Measurements from ENCODE around the gene STK36. TPM values are rescaled to one million over a fixed set of nuclear protein-coding genes. Genes with fewer than 3 reads are reported as not detected.
A peak's percentile ranks its signal among the peaks of the same experiment; 100 is the strongest.

Gene STK36
- total RNA-seq, 1 donor from 2014 or later, result 5.2 TPM

- Histone ChIP-seq H3K27ac (ENCODE audit: low read depth, low read length) (no peak overlapping the region), H3K9me3 (ENCODE audit: control insufficient read depth in 3 of 3, low read length in 3 of 3) (no peaks in the 10 kb centered on the region), H3K9ac (ENCODE audit: low read depth in 1 of 3, low read length in 3 of 3) (no peak overlapping the region), H3K27me3 (ENCODE audit: control insufficient read depth in 3 of 3, insufficient read depth in 3 of 3, low read length in 3 of 3) (no peaks in the 10 kb centered on the region), H3K36me3 (ENCODE audit: control insufficient read depth in 3 of 3, insufficient read depth in 3 of 3, low read length in 3 of 3) (peaks cover 31 to 52% (median 49%) of the 10 kb centered on the region in 3 donors), H3K4me3 (ENCODE audit: low read length in 3 of 3) (no peak overlapping the region), H3K4me1 (ENCODE audit: control insufficient read depth in 3 of 3, insufficient read depth in 3 of 3, low read length in 3 of 3) (peaks cover 0 to 5% (median 2%) of the 10 kb centered on the region in 3 donors)
Measured at GRCh38 chr2:218694405-218695145, 22.7 kb downstream of the STK36 start.

- no peak overlapping the region for H3K9ac ChIP-seq (ENCODE audit: low read depth in 1 of 3, low read length in 3 of 3)
- no peaks in the 10 kb centered on the region for H3K9me3 ChIP-seq (ENCODE audit: control insufficient read depth in 3 of 3, low read length in 3 of 3)
- H3K27me3 ChIP-seq (ENCODE audit: control insufficient read depth in 3 of 3, insufficient read depth in 3 of 3, low read length in 3 of 3), result no peaks in the 10 kb centered on the region
- no peak overlapping the region for H3K4me3 ChIP-seq (ENCODE audit: low read length in 3 of 3)
- peaks cover 0 to 5% (median 0%) of the 10 kb centered on the region in 3 donors for H3K4me1 ChIP-seq (ENCODE audit: control insufficient read depth in 3 of 3, insufficient read depth in 3 of 3, low read length in 3 of 3)
- peaks cover 12 to 27% (median 26%) of the 10 kb centered on the region in 3 donors for H3K36me3 ChIP-seq (ENCODE audit: control insufficient read depth in 3 of 3, insufficient read depth in 3 of 3, low read length in 3 of 3)
- no peak overlapping the region for H3K27ac ChIP-seq (ENCODE audit: low read depth, low read length)
Measured at GRCh38 chr2:218698885-218699284, 27.0 kb downstream of the STK36 start.

GRCh38 chr2:218701806-218702205, 29.9 kb downstream of the STK36 start:
- Histone ChIP-seq H3K4me3 (ENCODE audit: low read length in 3 of 3) (no peak overlapping the region), H3K9ac (ENCODE audit: low read depth in 1 of 3, low read length in 3 of 3) (no peak overlapping the region), H3K4me1 (ENCODE audit: control insufficient read depth in 3 of 3, insufficient read depth in 3 of 3, low read length in 3 of 3) (peaks cover 0 to 5% (median 0%) of the 10 kb centered on the region in 3 donors), H3K9me3 (ENCODE audit: control insufficient read depth in 3 of 3, low read length in 3 of 3) (no peaks in the 10 kb centered on the region), H3K27ac (ENCODE audit: low read depth, low read length) (no peak overlapping the region), H3K27me3 (ENCODE audit: control insufficient read depth in 3 of 3, insufficient read depth in 3 of 3, low read length in 3 of 3) (no peaks in the 10 kb centered on the region), H3K36me3 (ENCODE audit: control insufficient read depth in 3 of 3, insufficient read depth in 3 of 3, low read length in 3 of 3) (peaks cover 6 to 16% (median 15%) of the 10 kb centered on the region in 3 donors)

- no peaks in the 10 kb centered on the region for H3K27me3 ChIP-seq (ENCODE audit: control insufficient read depth in 3 of 3, insufficient read depth in 3 of 3, low read length in 3 of 3)
- H3K9me3 ChIP-seq (ENCODE audit: control insufficient read depth in 3 of 3, low read length in 3 of 3), result no peaks in the 10 kb centered on the region
- peaks cover 0 to 5% (median 0%) of the 10 kb centered on the region in 3 donors for H3K4me1 ChIP-seq (ENCODE audit: control insufficient read depth in 3 of 3, insufficient read depth in 3 of 3, low read length in 3 of 3)
- no peak overlapping the region for H3K9ac ChIP-seq (ENCODE audit: low read depth in 1 of 3, low read length in 3 of 3)
- no peak overlapping the region for H3K27ac ChIP-seq (ENCODE audit: low read depth, low read length)
- H3K36me3 ChIP-seq (ENCODE audit: control insufficient read depth in 3 of 3, insufficient read depth in 3 of 3, low read length in 3 of 3), result peaks cover 6 to 9% (median 9%) of the 10 kb centered on the region in 3 donors
- H3K4me3 ChIP-seq (ENCODE audit: low read length in 3 of 3), result no peak overlapping the region
Measured at GRCh38 chr2:218703341-218703740, 31.5 kb downstream of the STK36 start.

- no peaks in the 10 kb centered on the region for H3K9me3 ChIP-seq (ENCODE audit: control insufficient read depth in 3 of 3, low read length in 3 of 3)
- no peaks in the 10 kb centered on the region for H3K36me3 ChIP-seq (ENCODE audit: control insufficient read depth in 3 of 3, insufficient read depth in 3 of 3, low read length in 3 of 3)
- H3K27me3 ChIP-seq (ENCODE audit: control insufficient read depth in 3 of 3, insufficient read depth in 3 of 3, low read length in 3 of 3), result no peaks in the 10 kb centered on the region
- H3K9ac ChIP-seq (ENCODE audit: low read depth in 1 of 3, low read length in 3 of 3), result no peak overlapping the region
- H3K4me3 ChIP-seq (ENCODE audit: low read length in 3 of 3), result no peak overlapping the region
- H3K4me1 ChIP-seq (ENCODE audit: control insufficient read depth in 3 of 3, insufficient read depth in 3 of 3, low read length in 3 of 3), result peaks cover 5 to 13% (median 9%) of the 10 kb centered on the region in 3 donors
- H3K27ac ChIP-seq (ENCODE audit: low read depth, low read length), result no peak overlapping the region
Measured at GRCh38 chr2:218708086-218708485, 36.2 kb downstream of the STK36 start.

GRCh38 chr2:218709908-218710307, 38.0 kb downstream of the STK36 start:
- Histone ChIP-seq H3K9me3 (ENCODE audit: control insufficient read depth in 3 of 3, low read length in 3 of 3) (no peaks in the 10 kb centered on the region), H3K27ac (ENCODE audit: low read depth, low read length) (no peak overlapping the region), H3K36me3 (ENCODE audit: control insufficient read depth in 3 of 3, insufficient read depth in 3 of 3, low read length in 3 of 3) (no peaks in the 10 kb centered on the region), H3K4me3 (ENCODE audit: low read length in 3 of 3) (peak overlapping the region in 2 of 3 donors; percentile 70 to 80), H3K9ac (ENCODE audit: low read depth in 1 of 3, low read length in 3 of 3) (no peak overlapping the region), H3K4me1 (ENCODE audit: control insufficient read depth in 3 of 3, insufficient read depth in 3 of 3, low read length in 3 of 3) (peaks cover 5 to 13% (median 9%) of the 10 kb centered on the region in 3 donors), H3K27me3 (ENCODE audit: control insufficient read depth in 3 of 3, insufficient read depth in 3 of 3, low read length in 3 of 3) (no peaks in the 10 kb centered on the region)

- no peak overlapping the region for H3K27ac ChIP-seq (ENCODE audit: low read depth, low read length)
- H3K9ac ChIP-seq (ENCODE audit: low read depth in 1 of 3, low read length in 3 of 3), result peak overlapping the region in 1 of 3 donors; percentile 69
- peak overlapping the region; percentile 65 to 80 (median 70) for H3K4me3 ChIP-seq (ENCODE audit: low read length in 3 of 3)
Measured at GRCh38 chr2:218710334-218710686, 38.4 kb downstream of the STK36 start.

GRCh38 chr2:218710687-218711549, 39.0 kb downstream of the STK36 start, which contains the start of gene TTLL4:
Gene TTLL4, plus strand, starts transcription at chr2:218710835. Its CDS starts 26,842 bp downstream, at chr2:218737677.
- H3K9ac ChIP-seq (ENCODE audit: low read depth in 1 of 3, low read length in 3 of 3), result peak within 1 kb of the TSS; percentile 77 to 88 (median 85)
- H3K36me3 ChIP-seq (ENCODE audit: control insufficient read depth in 3 of 3, insufficient read depth in 3 of 3, low read length in 3 of 3), result no peaks in the 10 kb centered on the region
- peak within 1 kb of the TSS; percentile 84 for H3K27ac ChIP-seq (ENCODE audit: low read depth, low read length)
- H3K4me3 ChIP-seq (ENCODE audit: low read length in 3 of 3), result peak within 1 kb of the TSS; percentile 80 to 89 (median 86)
- peaks cover 5 to 13% (median 9%) of the 10 kb centered on the region in 3 donors for H3K4me1 ChIP-seq (ENCODE audit: control insufficient read depth in 3 of 3, insufficient read depth in 3 of 3, low read length in 3 of 3)
- no peaks in the 10 kb centered on the region for H3K27me3 ChIP-seq (ENCODE audit: control insufficient read depth in 3 of 3, insufficient read depth in 3 of 3, low read length in 3 of 3)
- H3K9me3 ChIP-seq (ENCODE audit: control insufficient read depth in 3 of 3, low read length in 3 of 3), result no peaks in the 10 kb centered on the region

More at GRCh38 chr2:218710334-218710686, 38.4 kb downstream of the STK36 start:
- Histone ChIP-seq H3K36me3 (ENCODE audit: control insufficient read depth in 3 of 3, insufficient read depth in 3 of 3, low read length in 3 of 3) (no peaks in the 10 kb centered on the region), H3K4me1 (ENCODE audit: control insufficient read depth in 3 of 3, insufficient read depth in 3 of 3, low read length in 3 of 3) (peaks cover 5 to 13% (median 9%) of the 10 kb centered on the region in 3 donors), H3K27me3 (ENCODE audit: control insufficient read depth in 3 of 3, insufficient read depth in 3 of 3, low read length in 3 of 3) (no peaks in the 10 kb centered on the region), H3K9me3 (ENCODE audit: control insufficient read depth in 3 of 3, low read length in 3 of 3) (no peaks in the 10 kb centered on the region)

GRCh38 chr2:218711550-218711929, 39.7 kb downstream of the STK36 start:
- Histone ChIP-seq H3K27me3 (ENCODE audit: control insufficient read depth in 3 of 3, insufficient read depth in 3 of 3, low read length in 3 of 3) (no peaks in the 10 kb centered on the region), H3K36me3 (ENCODE audit: control insufficient read depth in 3 of 3, insufficient read depth in 3 of 3, low read length in 3 of 3) (no peaks in the 10 kb centered on the region), H3K4me3 (ENCODE audit: low read length in 3 of 3) (peak overlapping the region; percentile 80 to 89 (median 86)), H3K27ac (ENCODE audit: low read depth, low read length) (peak overlapping the region; percentile 84), H3K9ac (ENCODE audit: low read depth in 1 of 3, low read length in 3 of 3) (peak overlapping the region; percentile 77 to 88 (median 85)), H3K4me1 (ENCODE audit: control insufficient read depth in 3 of 3, insufficient read depth in 3 of 3, low read length in 3 of 3) (peaks cover 5 to 13% (median 9%) of the 10 kb centered on the region in 3 donors), H3K9me3 (ENCODE audit: control insufficient read depth in 3 of 3, low read length in 3 of 3) (no peaks in the 10 kb centered on the region)
